Naive B cell (primary cell): ENCODE data around the gene UTS2. TPM values are rescaled to one million over a fixed set of nuclear protein-coding genes. Genes with fewer than 3 reads are reported as not detected.

Experiments
- ATAC-seq, 2 donors: fragments of 150-1000 bp; cut with Tn5 transposase; 2 replicates each; pipeline ENCODE4 v1.10.0; 2021; ENCODE audit warnings: low read depth in 2 of 2, mild to moderate bottlenecking in 2 of 2, moderate library complexity in 2 of 2
- DNase-seq: peaks from one replicate; pipeline ENCODE4 v3.0.0; 2022
- H3K27ac Mint-ChIP-seq, 6 donors: one replicate each; pipeline ENCODE4 v1.8.0; 2020 to 2022; ENCODE audit warnings: mild to moderate bottlenecking in 6 of 6, mixed read lengths in 6 of 6, moderate library complexity in 5 of 6, inconsistent platforms in 2 of 6
- H3K27me3 Mint-ChIP-seq, 3 donors: one replicate each; pipeline ENCODE4 v1.8.0; 2021 to 2022; ENCODE audit warnings: mixed read lengths in 3 of 3, mild to moderate bottlenecking in 1 of 3
- H3K36me3 Mint-ChIP-seq, 2 donors: one replicate each; pipeline ENCODE4 v1.8.0; 2020 to 2022; ENCODE audit warnings: mixed read lengths in 2 of 2, inconsistent platforms in 1 of 2, mild to moderate bottlenecking in 1 of 2
- H3K4me1 Mint-ChIP-seq, 3 donors: one replicate each; pipeline ENCODE4 v1.8.0; 2020 to 2022; ENCODE audit warnings: mixed read lengths in 3 of 3, inconsistent platforms in 1 of 3, mild to moderate bottlenecking in 1 of 3, moderate library complexity in 1 of 3
- H3K4me3 Mint-ChIP-seq, 8 donors: one replicate each; pipeline ENCODE4 v1.8.0; 2020 to 2022; ENCODE audit warnings: mild to moderate bottlenecking in 8 of 8, mixed read lengths in 8 of 8, moderate library complexity in 8 of 8, inconsistent platforms in 2 of 8
- H3K9me3 Mint-ChIP-seq, 7 donors: one replicate each; pipeline ENCODE4 v1.8.0; 2020 to 2022; ENCODE audit warnings: mixed read lengths in 7 of 7, mild to moderate bottlenecking in 5 of 7, inconsistent platforms in 2 of 7, moderate library complexity in 1 of 7
- polyA plus RNA-seq, 6 donors: library from polyadenylated mRNA; unstranded; fragments of 300-500 nt; fragmentation: Illumina TruSeq; gene quantifications; one replicate each; pipeline ENCODE4 v1.2.3, GENCODE V29; 2021; ENCODE audit warnings: low read depth in 6 of 6

Gene UTS2
- polyA plus RNA-seq, 6 donors from 2014 or later, result not detected

GRCh38 chr1:7824701-7825100 is 28.2 kb downstream of the UTS2 start:
- Mint-ChIP-seq H3K36me3 (peaks cover 0 to 6% of the 10 kb centered on the region in 2 donors), H3K4me1 (peaks cover 0 to 16% (median 2%) of the 10 kb centered on the region in 3 donors), H3K27me3 (no peaks in the 10 kb centered on the region), H3K4me3 (no peak overlapping the region), H3K27ac (no peak overlapping the region), H3K9me3 (peaks cover 0 to 2% (median 0%) of the 10 kb centered on the region in 7 donors)
- ATAC-seq (no peak), DNase-seq (no peak)

DNA sequence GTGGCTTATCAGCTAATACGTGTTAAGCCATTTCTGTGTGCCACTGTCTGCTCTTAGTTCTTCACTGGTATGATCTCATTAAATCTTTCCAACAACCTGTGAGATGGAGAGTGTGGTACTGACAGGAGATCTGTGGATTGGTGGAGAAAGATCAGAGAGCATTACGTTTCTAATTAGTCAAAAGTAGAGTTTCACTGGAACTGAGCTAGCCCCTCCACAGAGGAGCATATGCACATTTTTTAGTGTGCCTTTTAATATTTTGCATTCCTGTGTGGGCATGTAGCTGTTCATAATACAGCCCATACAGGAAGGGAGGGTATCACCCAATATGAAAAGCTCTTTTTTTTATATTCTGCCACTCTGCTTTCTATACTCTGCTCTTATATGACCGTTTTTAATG is 31.6 kb downstream of the UTS2 start:
- H3K36me3 Mint-ChIP-seq, result peaks cover 0 to 6% of the 10 kb centered on the region in 2 donors
- no peak overlapping the region for H3K4me3 Mint-ChIP-seq
- H3K27ac Mint-ChIP-seq, result no peak overlapping the region
- H3K9me3 Mint-ChIP-seq, result no peaks in the 10 kb centered on the region
- H3K27me3 Mint-ChIP-seq, result no peaks in the 10 kb centered on the region
- DNase-seq (no peak), ATAC-seq (no peak)
- H3K4me1 Mint-ChIP-seq, result peaks cover 0 to 3% (median 0%) of the 10 kb centered on the region in 3 donors

- no peak overlapping the region for H3K27ac Mint-ChIP-seq
- H3K4me3 Mint-ChIP-seq, result no peak overlapping the region
Observed at GRCh38 chr1:7813677-7814373, 39.0 kb downstream of the UTS2 start.

GRCh38 chr1:7811476-7811875 is 41.4 kb downstream of the UTS2 start:
- Mint-ChIP-seq H3K27me3 (no peaks in the 10 kb centered on the region), H3K27ac (no peak overlapping the region), H3K4me3 (no peak overlapping the region), H3K9me3 (peaks cover 12 to 20% (median 16%) of the 10 kb centered on the region in 7 donors), H3K36me3 (peaks cover 19 to 20% of the 10 kb centered on the region in 2 donors), H3K4me1 (no peaks in the 10 kb centered on the region)
- DNase-seq (no peak), ATAC-seq (no peak)

More at GRCh38 chr1:7813677-7814373, 39.0 kb downstream of the UTS2 start:
- Mint-ChIP-seq H3K27me3 (no peaks in the 10 kb centered on the region), H3K9me3 (peaks cover 12 to 20% (median 16%) of the 10 kb centered on the region in 7 donors), H3K4me1 (no peaks in the 10 kb centered on the region), H3K36me3 (peaks cover 19 to 20% of the 10 kb centered on the region in 2 donors)
- ATAC-seq (no peak), DNase-seq (no peak)

DNA sequence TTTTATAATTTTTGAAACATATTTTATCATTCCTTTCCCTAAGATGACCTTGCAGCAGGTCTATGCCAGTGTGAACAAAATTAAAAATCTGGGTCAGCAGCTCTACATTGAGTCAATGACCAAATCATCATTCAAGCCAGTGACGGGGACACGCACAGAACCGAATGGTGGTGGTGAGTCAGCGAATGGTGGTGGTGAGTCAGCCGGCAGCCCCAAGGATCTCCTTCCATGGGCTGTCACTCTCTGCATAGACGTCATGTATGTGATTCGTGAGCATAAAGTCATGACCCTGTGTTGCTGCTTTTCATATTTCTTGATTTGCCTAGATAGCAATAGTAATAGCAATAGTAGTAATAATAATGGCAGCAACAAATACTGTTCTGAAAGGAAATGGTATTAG is 42.5 kb downstream of the UTS2 start:
- Mint-ChIP-seq H3K9me3 (peaks cover 12 to 20% (median 16%) of the 10 kb centered on the region in 7 donors), H3K27ac (no peak overlapping the region), H3K27me3 (no peaks in the 10 kb centered on the region), H3K4me3 (no peak overlapping the region), H3K36me3 (peaks cover 19 to 20% of the 10 kb centered on the region in 2 donors), H3K4me1 (no peaks in the 10 kb centered on the region)
- ATAC-seq (no peak), DNase-seq (no peak)

DNA sequence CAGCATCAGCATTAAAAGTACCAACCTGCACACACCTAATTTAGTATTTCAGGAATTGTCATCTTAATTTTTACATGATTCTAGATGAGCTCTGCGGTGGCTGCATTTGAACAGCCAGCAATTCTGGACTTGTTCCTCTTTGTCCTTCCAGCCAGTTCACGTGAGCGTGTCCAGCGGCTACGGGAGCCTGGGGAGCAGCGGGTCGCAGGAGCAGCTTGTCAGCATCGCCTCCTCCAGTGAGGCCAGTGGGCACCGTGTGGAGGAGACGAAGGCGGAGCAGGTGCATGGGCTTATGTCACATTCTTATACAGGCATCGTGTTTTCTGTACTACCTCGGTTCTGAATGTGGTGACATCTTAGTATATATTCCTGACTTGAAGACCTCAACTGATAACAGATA is 43.1 kb downstream of the UTS2 start:
- no peak for ATAC-seq
- Mint-ChIP-seq H3K36me3 (peaks cover 19 to 20% of the 10 kb centered on the region in 2 donors), H3K9me3 (peaks cover 12 to 20% (median 16%) of the 10 kb centered on the region in 7 donors), H3K27ac (no peak overlapping the region), H3K4me1 (no peaks in the 10 kb centered on the region), H3K27me3 (no peaks in the 10 kb centered on the region), H3K4me3 (no peak overlapping the region)
- no peak for DNase-seq

- H3K4me1 Mint-ChIP-seq, result no peaks in the 10 kb centered on the region
- DNase-seq, result no peak
- no peak overlapping the region for H3K27ac Mint-ChIP-seq
- peak; percentile 28 to 45 for ATAC-seq
- peaks cover 4 to 8% (median 6%) of the 10 kb centered on the region in 7 donors for H3K9me3 Mint-ChIP-seq
- peaks cover 7 to 15% of the 10 kb centered on the region in 2 donors for H3K36me3 Mint-ChIP-seq
- H3K4me3 Mint-ChIP-seq, result no peak overlapping the region
- no peaks in the 10 kb centered on the region for H3K27me3 Mint-ChIP-seq
Observed at GRCh38 chr1:7808253-7808844, 44.5 kb downstream of the UTS2 start.

DNA sequence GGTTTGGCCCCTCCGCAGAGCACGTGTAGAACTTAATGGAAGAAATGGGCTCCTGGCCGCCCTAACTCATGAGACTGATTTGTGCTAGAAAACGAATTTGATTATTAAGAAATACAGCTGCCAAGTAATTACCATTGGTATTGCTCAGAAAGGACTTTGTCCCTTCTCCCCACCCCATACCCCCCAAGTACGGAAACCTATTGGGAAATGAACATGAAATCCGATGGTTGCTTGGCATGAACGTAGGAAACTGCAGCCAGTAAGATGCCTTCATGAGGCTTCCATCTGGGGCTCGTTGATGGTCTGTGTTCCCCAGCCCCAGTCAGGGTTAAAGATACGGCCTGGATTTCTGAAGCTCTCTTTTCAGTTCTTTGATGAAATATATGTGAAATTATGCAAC is 47.4 kb downstream of the UTS2 start:
- DNase-seq (no peak), ATAC-seq (no peak)
- no peaks in the 10 kb centered on the region for H3K27me3 Mint-ChIP-seq
- peaks cover 0 to 3% of the 10 kb centered on the region in 2 donors for H3K36me3 Mint-ChIP-seq
- no peak overlapping the region for H3K27ac Mint-ChIP-seq
- no peaks in the 10 kb centered on the region for H3K9me3 Mint-ChIP-seq
- H3K4me1 Mint-ChIP-seq, result no peaks in the 10 kb centered on the region
- H3K4me3 Mint-ChIP-seq, result no peak overlapping the region

Other genes with a start within 250 kb of the UTS2 start
- 10 to 100 TPM; 30.3 to 42.3 (median 38.0) TPM for gene VAMP3, start 81.8 kb downstream of the UTS2 start, polyA plus RNA-seq
- 1 to 10 TPM in 4 of 6 donors, under 1 TPM in 2; 0.48 to 2.7 (median 1.6) TPM for gene PER3, start 68.8 kb downstream of the UTS2 start, polyA plus RNA-seq
- gene TNFRSF9, start 87.8 kb upstream of the UTS2 start, polyA plus RNA-seq, result under 1 TPM in 2 of 6 donors, not detected in 4; 0.38 to 0.52 TPM
- 100 to 1,000 TPM; 247 to 350 (median 302) TPM for gene PARK7, start 108.6 kb upstream of the UTS2 start, polyA plus RNA-seq
- 1 to 10 TPM in 1 of 6 donors, under 1 TPM in 4, not detected in 1; 0.08 to 1.6 (median 0.77) TPM for gene ERRFI1, start 173.2 kb upstream of the UTS2 start, polyA plus RNA-seq